Glomerular visceral epithelial cell (primary cell): ENCODE results near the gene APOC4.
A peak's percentile ranks its signal among the peaks of the same experiment; 100 is the strongest.
"Not testable (repeated sequence)": the region's sequence is repeated elsewhere in the genome, so short reads cannot be mapped to it uniquely, and the experiment has no call there.

Experiments used
- DNase-seq: peaks from one replicate; pipeline ENCODE4 v3.0.0-alpha.2; 2016; ENCODE audit errors: extremely low spot score

APOC4 gene

GRCh38 chr19:44958090-44958489 is 16.1 kb downstream of the APOC4 start:
- no peak for DNase-seq

- no peak for DNase-seq
Observed at GRCh38 chr19:44959691-44960090, 17.7 kb downstream of the APOC4 start.

- DNase-seq, result no peak
Observed at GRCh38 chr19:44960906-44961728, 19.1 kb downstream of the APOC4 start.

DNA sequence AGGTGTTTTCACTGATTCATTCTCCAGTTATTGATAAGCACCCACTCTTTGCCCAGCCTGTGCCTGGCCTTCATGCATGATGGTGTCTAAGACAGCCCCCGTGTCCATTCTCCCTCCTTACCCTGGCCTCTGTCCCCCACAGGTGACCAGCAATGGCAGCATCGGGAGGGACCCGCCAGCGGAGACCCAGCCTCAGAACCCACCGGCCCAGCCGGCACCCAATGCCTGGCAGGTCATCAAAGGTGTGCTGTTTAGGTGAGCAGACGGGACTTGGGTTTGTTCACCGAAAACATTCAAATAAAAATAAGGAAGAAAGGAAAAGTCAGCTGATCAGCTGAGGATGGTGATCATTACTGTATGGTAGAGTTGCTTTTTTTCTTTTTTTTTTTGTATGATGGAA is 19.8 kb downstream of the APOC4 start:
- DNase-seq, result no peak

GRCh38 chr19:44968118-44968517 is 26.1 kb downstream of the APOC4 start:
- no peak for DNase-seq

DNA sequence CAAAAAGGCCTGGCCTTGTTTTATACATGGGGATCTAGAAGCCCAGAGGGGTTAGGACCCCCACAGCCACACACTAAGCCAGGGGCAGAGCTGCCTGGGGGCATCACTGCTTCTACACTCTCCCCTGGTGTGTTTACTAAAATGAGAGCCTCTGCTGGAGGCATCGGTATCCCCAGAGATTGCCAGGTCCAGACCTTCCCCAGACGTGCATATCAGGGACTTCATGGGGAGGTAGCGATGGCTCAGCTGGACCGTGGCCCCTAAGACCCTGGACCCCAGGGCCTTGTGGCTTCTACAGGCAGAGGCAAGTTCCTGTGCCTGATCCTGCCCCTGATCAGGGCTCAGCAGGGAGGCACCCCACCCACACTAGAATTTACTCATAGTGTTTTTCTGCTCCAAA is 26.6 kb downstream of the APOC4 start:
- no peak for DNase-seq

GRCh38 chr19:44969437-44969836 is 27.4 kb downstream of the APOC4 start:
- DNase-seq, result no peak

DNA sequence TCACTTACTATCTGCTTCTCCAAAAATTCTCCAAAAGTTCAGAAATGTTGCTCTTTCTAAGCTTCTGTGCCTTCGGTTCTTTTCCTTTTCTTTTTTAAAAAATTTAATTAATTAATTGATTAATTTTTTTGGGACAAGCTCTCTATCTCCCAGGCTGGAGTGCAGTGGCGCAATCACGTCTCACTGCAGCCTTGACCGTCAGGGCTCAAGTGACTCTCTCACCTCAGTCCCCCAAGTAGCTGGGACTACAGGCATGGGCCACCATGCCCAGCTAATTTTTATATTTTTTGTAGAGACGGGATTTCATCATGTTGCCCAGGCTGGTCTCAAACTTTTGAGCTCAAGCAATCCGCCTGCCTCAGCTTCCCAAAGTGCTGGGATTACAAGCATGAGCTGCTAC is 29.4 kb downstream of the APOC4 start:
- DNase-seq, result not testable (repeated sequence)

- no peak for DNase-seq
Observed at GRCh38 chr19:44972802-44973201, 30.8 kb downstream of the APOC4 start.

GRCh38 chr19:44973982-44974735 is 32.1 kb downstream of the APOC4 start:
- no peak for DNase-seq

GRCh38 chr19:44974857-44975256 is 32.8 kb downstream of the APOC4 start:
- no peak for DNase-seq

DNA sequence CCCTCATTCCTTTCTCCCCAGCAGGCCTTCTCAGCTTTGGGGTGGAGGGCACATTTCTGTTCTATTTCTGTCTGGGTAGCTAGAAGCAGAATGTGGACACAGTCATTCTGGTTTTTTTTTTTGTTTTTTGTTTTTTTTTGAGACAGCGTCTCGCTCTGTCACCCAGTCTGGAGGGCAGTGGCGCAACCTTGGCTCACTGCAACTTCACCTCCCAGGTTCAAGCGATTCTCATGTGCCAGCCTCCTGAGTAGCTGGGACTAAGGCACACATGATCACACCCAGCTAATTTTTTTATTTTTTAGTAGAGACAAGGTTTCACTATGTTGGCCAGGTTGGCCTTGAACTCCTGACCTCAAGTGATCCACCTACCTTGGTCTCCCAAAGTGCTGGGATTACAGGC is 33.4 kb downstream of the APOC4 start:
- no peak for DNase-seq

- no peak for DNase-seq
Observed at GRCh38 chr19:44984005-44984404, 42.0 kb downstream of the APOC4 start.

GRCh38 chr19:44985445-44985844 is 43.4 kb downstream of the APOC4 start:
- no peak for DNase-seq

DNA sequence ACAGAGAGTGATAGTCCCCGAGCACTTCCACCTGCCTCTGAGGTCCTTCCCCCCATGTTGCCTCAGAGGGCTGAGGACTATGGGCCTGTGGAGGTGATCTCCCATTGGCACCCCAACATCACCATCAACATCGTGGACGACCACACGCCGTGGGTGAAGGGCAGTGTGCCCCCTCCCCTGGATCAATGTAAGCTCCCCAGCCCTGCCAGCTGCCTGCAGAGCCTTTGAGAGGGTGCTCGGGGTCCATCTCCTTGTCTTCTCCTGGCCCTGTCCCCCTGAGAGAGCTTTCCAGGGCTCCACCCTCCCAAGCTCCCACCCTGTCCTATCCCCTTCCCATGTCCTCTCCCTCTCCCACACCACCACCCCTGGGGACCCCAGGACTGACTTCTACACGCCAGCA is 44.4 kb downstream of the APOC4 start:
- no peak for DNase-seq

- DNase-seq, result no peak
Observed at GRCh38 chr19:44987148-44987675, 45.2 kb downstream of the APOC4 start.

DNA sequence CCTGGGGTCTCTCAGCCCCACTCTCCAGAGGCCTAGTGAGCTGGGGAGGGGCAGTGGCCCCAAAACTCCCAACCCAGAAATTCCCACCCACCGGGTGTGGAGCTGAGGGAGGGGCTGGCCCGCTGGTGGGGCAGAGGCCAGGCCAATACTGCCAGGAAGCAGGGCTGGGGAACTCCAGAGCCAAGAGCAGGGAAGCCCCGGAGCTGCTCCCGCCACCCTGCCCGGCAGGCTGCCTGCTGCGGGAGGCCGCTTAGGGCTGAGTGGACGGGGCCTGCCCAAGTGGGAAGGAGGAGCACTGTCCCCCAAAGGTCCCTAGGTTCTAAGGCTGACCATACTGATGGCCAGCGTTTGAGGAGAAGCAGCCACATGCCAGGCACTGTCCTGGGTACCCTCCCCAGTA is 46.2 kb downstream of the APOC4 start:
- DNase-seq, result no peak

- DNase-seq, result peak; percentile 51
Observed at GRCh38 chr19:44988896-44989556, 47.0 kb downstream of the APOC4 start.

DNA sequence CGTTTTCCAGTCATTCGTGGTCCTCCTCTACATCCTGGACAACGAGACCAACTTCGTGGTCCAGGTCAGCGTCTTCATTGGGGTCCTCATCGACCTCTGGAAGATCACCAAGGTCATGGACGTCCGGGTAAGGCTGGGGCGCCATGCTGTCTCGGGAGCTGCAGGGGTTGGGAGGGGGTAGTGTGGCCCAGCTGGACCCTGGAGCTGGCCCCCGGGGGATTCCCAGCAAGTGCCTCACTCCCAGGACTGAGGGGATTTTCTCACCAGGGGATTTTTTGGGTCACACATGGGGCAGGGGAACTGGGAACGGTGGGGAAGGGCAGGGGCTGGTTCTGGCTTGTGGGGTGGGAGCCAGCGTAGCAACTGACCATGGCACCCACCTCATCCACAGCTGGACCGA is 48.4 kb downstream of the APOC4 start:
- no peak for DNase-seq

DNA sequence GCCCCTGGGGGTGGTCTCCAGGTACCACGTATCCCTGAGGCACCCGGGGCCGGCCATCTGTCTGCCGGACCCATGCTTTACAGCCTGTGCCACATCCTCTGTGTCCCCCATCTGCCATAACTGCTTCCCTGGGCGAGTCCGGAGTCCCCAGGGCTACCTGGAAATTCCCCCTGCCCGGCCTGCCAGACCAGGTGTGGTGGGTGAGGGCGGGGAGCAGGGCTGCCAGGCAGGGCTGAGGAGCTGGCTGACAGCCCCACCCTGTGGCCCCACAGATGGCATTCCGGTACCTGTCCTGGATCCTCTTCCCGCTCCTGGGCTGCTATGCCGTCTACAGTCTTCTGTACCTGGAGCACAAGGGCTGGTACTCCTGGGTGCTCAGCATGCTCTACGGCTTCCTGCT is 48.9 kb downstream of the APOC4 start:
- no peak for DNase-seq

DNA sequence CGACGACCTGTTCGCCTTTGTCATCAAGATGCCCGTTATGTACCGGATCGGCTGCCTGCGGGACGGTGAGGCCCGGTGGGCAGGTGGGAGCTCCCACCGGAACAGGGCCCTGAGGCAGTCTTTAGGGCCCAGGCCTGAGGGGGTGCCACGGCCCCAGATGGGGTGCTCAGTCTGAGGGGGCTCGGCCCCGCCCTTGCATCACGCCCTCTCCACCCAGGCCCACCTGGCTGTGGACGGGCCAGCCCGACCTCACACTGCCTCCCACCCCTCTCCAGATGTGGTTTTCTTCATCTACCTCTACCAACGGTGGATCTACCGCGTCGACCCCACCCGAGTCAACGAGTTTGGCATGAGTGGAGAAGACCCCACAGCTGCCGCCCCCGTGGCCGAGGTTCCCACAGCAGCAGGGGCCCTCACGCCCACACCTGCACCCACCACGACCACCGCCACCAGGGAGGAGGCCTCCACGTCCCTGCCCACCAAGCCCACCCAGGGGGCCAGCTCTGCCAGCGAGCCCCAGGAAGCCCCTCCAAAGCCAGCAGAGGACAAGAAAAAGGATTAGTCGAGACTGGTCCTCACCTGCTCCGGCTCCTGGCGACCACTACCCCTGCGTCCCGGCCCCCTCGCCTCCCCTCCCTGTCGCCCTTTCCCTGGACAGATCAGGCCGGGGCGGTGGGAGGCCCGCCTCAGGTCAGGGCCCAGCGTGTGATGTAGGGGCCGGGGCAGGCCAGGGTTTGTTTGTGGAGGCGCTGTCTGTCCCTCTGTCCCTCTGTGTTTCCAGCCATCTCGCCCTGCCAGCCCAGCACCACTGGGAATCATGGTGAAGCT is 50.5 kb downstream of the APOC4 start:
- DNase-seq, result no peak

DNA sequence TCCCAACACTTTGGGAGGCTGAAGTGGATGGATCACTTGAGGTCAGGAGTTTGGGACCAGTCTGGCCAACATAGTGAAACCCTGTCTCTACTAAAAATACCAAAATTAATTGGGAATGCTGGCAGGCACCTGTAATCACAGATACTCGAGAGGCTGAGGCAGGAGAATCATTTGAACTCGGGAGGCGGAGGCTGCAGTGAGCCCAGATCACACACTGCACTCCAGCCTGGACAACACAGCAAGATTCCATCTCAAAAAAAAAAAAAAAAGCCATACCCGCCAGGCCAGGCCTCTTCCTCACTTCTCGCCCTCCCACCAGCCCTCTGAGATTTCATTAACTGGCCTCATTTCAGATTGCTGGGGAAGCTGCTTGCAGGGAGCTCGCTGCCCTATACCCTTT is 51.5 kb downstream of the APOC4 start:
- no peak for DNase-seq
